ENCODE results near the gene KIRREL1.

The KIRREL1 gene

GRCh38 chr1:157975228-157975950, 18.1 kb upstream of the KIRREL1 start:
- no peak for DNase-seq

GRCh38 chr1:157976888-157977287, 16.6 kb upstream of the KIRREL1 start:
- no peak for DNase-seq

GRCh38 chr1:157978586-157979403, 14.7 kb upstream of the KIRREL1 start:
- DNase-seq: no peak

GRCh38 chr1:157982136-157982535, 11.3 kb upstream of the KIRREL1 start:
- DNase-seq: no peak

- no peak for DNase-seq
Observed at GRCh38 chr1:157983787-157984186, 9.7 kb upstream of the KIRREL1 start.

GRCh38 chr1:157984469-157984868, 9.0 kb upstream of the KIRREL1 start:
- DNase-seq: no peak

GRCh38 chr1:157985473-157985872, 8.0 kb upstream of the KIRREL1 start:
- no peak for DNase-seq

GRCh38 chr1:157988002-157988401, 5.4 kb upstream of the KIRREL1 start:
- DNase-seq: no peak

- peak; percentile 61 for DNase-seq
Observed at GRCh38 chr1:157992031-157992832, 1.2 kb upstream of the KIRREL1 start.

GRCh38 chr1:157992833-157993146, 655 bp upstream of the KIRREL1 start:
- no peak for DNase-seq

- DNase-seq: no peak
Observed at GRCh38 chr1:157993918-157994605, 617 bp downstream of the KIRREL1 start.

GRCh38 chr1:157994704-157995582, 1.5 kb downstream of the KIRREL1 start:
- peak; percentile 4 for DNase-seq

- DNase-seq: no peak
Observed at GRCh38 chr1:157995583-157996169, 2.2 kb downstream of the KIRREL1 start.

- no peak for DNase-seq
Observed at GRCh38 chr1:157996433-157996832, 3.0 kb downstream of the KIRREL1 start.

GRCh38 chr1:158000507-158000906, 7.1 kb downstream of the KIRREL1 start:
- DNase-seq: no peak

- DNase-seq: no peak
Observed at GRCh38 chr1:158002022-158002630, 8.7 kb downstream of the KIRREL1 start.

- no peak for DNase-seq
Observed at GRCh38 chr1:158002631-158003405, 9.4 kb downstream of the KIRREL1 start.

GRCh38 chr1:158003406-158003800, 10.0 kb downstream of the KIRREL1 start:
- DNase-seq: no peak

- no peak for DNase-seq
Observed at GRCh38 chr1:158005224-158005623, 11.8 kb downstream of the KIRREL1 start.

- no peak for DNase-seq
Observed at GRCh38 chr1:158007180-158007579, 13.7 kb downstream of the KIRREL1 start.
